IPS-20b (cell line): ENCODE data around the gene PRRC2C.
"Not testable (repeated sequence)": the region's sequence is repeated elsewhere in the genome, so short reads cannot be mapped to it uniquely, and the experiment has no call there.

Source experiments
- H3K27ac ChIP-seq: one replicate; pipeline ENCODE4 v1.5.1; 2013; ENCODE audit warnings: low read length
- H3K27me3 ChIP-seq: 2 replicates; pipeline ENCODE4 v1.6.1; 2013; ENCODE audit warnings: mild to moderate bottlenecking, low read length, inconsistent platforms; ENCODE audit not compliant: insufficient read depth
- H3K36me3 ChIP-seq: 2 replicates; pipeline ENCODE4 v1.6.1; 2013; ENCODE audit warnings: low read depth, mild to moderate bottlenecking, inconsistent platforms, low read length, moderate library complexity; ENCODE audit not compliant: insufficient read depth
- H3K4me1 ChIP-seq: 2 replicates; pipeline ENCODE4 v1.6.1; 2013; ENCODE audit warnings: mild to moderate bottlenecking, control low read depth, inconsistent platforms, low read length, moderate library complexity; ENCODE audit not compliant: insufficient read depth
- H3K4me3 ChIP-seq: 2 replicates; pipeline ENCODE4 v1.5.1; 2013; ENCODE audit warnings: mild to moderate bottlenecking, low read length, inconsistent platforms
- H3K9ac ChIP-seq: 2 replicates; pipeline ENCODE4 v1.6.1; 2013; ENCODE audit warnings: low read depth, mild to moderate bottlenecking, inconsistent platforms, low read length, moderate library complexity
- H3K9me3 ChIP-seq: 2 replicates; pipeline ENCODE4 v1.6.1; 2013; ENCODE audit warnings: mild to moderate bottlenecking, low read depth, low read length, inconsistent platforms; ENCODE audit not compliant: insufficient read depth

Gene PRRC2C

GRCh38 chr1:171550598-171551100, 65.3 kb downstream of the PRRC2C start:
- H3K36me3 ChIP-seq: peaks cover 80% of the 10 kb centered on the region
- H3K4me3 ChIP-seq, H3K27me3 ChIP-seq, H3K27ac ChIP-seq, H3K9me3 ChIP-seq, H3K9ac ChIP-seq, H3K4me1 ChIP-seq: not testable (repeated sequence)

GRCh38 chr1:171553960-171554359, 68.6 kb downstream of the PRRC2C start:
- H3K9ac ChIP-seq: not testable (repeated sequence)

DNA sequence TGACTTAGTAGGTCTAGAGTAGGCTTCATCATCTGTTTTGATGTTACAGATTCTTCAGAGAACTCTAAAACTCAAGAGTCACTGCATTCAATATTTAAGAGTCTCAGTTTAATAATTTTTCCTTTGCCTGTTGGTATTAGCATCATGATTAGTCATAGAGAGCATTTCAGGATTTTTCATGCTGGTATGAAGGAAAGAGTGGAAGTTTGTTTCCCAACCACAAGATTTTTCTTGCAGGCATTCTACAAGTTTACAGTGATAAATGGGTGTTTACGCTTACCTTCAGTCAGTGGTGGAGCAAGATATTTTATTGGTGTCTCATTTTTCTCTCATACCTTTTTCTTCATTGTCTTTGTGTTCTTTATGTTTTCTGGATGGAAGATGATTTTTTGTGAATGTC, 78.3 kb downstream of the PRRC2C start:
- Histone ChIP-seq H3K9ac (no peak overlapping the region), H3K4me1 (no peaks in the 10 kb centered on the region), H3K36me3 (peaks cover 100% of the 10 kb centered on the region), H3K4me3 (no peak overlapping the region), H3K9me3 (0 out of 2 replicates have a peak, but pooled peaks cover under 1% of the 10 kb centered on the region), H3K27me3 (no peaks in the 10 kb centered on the region), H3K27ac (no peak overlapping the region)

More at GRCh38 chr1:171553960-171554359, 68.6 kb downstream of the PRRC2C start:
- not testable (repeated sequence) for H3K4me1 ChIP-seq, H3K27me3 ChIP-seq, H3K27ac ChIP-seq, H3K4me3 ChIP-seq
- Histone ChIP-seq H3K36me3 (peaks cover 80% of the 10 kb centered on the region), H3K9me3 (peaks cover 25% of the 10 kb centered on the region)

- Histone ChIP-seq H3K27me3 (no peaks in the 10 kb centered on the region), H3K36me3 (peaks cover 97% of the 10 kb centered on the region), H3K27ac (no peak overlapping the region), H3K9ac (no peak overlapping the region), H3K4me3 (no peak overlapping the region), H3K4me1 (no peaks in the 10 kb centered on the region), H3K9me3 (no peaks in the 10 kb centered on the region)
These were observed 81.1 kb downstream of the PRRC2C start for GRCh38 chr1:171566467-171566866.

- Histone ChIP-seq H3K36me3 (peaks cover 88% of the 10 kb centered on the region), H3K4me3 (no peak overlapping the region), H3K27ac (no peak overlapping the region), H3K9me3 (no peaks in the 10 kb centered on the region), H3K9ac (no peak overlapping the region), H3K27me3 (no peaks in the 10 kb centered on the region), H3K4me1 (no peaks in the 10 kb centered on the region)
These were observed 85.0 kb downstream of the PRRC2C start for GRCh38 chr1:171570295-171570694.

DNA sequence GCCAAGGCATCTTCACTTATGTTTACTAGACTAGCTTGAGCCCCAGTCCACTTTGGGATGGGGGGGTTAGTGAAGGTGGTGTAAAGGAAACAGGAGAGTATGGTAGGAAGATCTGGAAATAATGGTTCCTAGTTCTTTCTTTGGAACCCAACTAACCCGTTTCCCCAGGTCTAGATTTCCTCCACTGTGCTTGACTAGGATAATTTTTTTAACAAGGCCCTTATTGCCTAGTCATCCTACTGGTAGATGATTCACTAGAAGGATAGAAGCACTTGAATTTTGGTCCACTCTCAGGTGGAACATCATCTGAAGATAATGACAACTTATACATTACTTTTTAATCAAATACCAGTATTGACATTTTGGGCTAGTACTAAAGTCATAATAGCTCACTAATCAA, 90.8 kb downstream of the PRRC2C start:
- Histone ChIP-seq H3K4me1 (no peaks in the 10 kb centered on the region), H3K27ac (no peak overlapping the region), H3K9ac (no peak overlapping the region), H3K36me3 (peaks cover 91% of the 10 kb centered on the region), H3K9me3 (no peaks in the 10 kb centered on the region), H3K4me3 (no peak overlapping the region), H3K27me3 (no peaks in the 10 kb centered on the region)

GRCh38 chr1:171581226-171581625, 95.9 kb downstream of the PRRC2C start:
- peaks cover 97% of the 10 kb centered on the region for H3K36me3 ChIP-seq

DNA sequence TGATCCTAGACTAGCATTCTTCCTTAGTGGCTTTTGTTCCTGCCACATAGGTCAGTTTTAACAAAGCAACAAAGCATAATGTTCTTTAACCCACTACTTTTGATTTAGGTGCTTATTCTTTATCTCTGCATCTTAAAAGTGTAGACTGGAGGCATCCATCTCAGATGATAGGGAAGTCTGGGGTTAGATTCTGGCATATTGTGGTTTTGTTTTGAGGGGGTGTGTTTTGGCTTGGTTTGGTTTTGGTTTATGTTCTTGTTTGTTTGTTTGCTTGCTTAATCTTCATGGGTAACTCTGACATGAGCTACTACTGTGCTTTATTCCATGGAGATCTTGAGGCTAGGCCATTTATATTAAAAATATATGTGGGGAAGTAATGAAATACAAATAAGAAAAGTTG, 96.4 kb downstream of the PRRC2C start:
- no peak overlapping the region for H3K4me3 ChIP-seq
- H3K27ac ChIP-seq: no peak overlapping the region
- no peaks in the 10 kb centered on the region for H3K4me1 ChIP-seq
- H3K27me3 ChIP-seq: no peaks in the 10 kb centered on the region
- no peak overlapping the region for H3K9ac ChIP-seq
- H3K36me3 ChIP-seq: peaks cover 94% of the 10 kb centered on the region
- H3K9me3 ChIP-seq: no peaks in the 10 kb centered on the region

More at GRCh38 chr1:171581226-171581625, 95.9 kb downstream of the PRRC2C start:
- H3K27me3 ChIP-seq: no peaks in the 10 kb centered on the region
- no peak overlapping the region for H3K4me3 ChIP-seq
- H3K27ac ChIP-seq: no peak overlapping the region
- H3K4me1 ChIP-seq: no peaks in the 10 kb centered on the region
- no peak overlapping the region for H3K9ac ChIP-seq
- H3K9me3 ChIP-seq: no peaks in the 10 kb centered on the region

DNA sequence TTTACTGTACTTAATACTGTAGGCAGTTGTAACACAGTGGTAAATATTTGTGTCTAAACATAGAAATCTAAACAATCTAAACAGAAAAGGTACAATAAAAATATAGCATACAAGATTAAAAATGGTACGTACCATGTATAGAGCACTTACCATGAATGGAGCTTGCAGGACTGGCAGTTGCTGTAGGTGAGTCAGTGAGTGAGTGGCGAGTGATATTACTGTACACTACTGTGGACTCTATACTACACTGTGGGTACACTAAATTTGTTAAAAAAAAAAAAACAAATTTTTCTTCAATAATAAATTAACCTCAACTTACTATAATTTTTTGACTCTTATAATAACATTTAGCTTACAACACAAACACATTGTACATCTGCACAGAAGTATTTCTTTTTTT, 97.3 kb downstream of the PRRC2C start:
- no peaks in the 10 kb centered on the region for H3K4me1 ChIP-seq
- peaks cover 94% of the 10 kb centered on the region for H3K36me3 ChIP-seq
- H3K27ac ChIP-seq: no peak overlapping the region

DNA sequence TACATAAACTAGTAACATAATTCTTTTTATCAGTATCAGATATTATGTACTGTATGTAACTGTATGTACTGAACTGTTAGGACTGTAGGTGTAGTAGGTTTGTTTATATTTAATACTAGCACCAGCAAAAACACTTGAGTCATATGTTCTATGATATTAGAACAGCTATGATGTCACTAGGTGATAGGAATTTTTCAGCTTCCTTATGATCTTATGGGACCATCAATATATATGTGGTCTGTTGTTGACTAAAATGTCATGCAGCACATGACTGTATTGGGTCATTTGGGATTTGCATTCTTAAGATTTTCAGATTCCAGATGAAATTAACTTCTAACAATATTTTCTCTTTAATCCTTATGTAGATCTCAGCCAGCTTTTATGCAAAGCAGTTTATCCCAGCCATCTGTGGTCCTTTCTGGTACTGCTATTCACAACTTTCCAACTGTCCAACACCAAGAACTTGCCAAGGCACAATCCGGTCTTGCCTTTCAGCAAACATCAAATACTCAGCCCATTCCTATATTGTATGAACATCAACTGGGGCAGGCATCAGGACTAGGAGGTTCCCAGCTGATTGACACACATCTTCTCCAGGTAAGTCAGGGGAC, 98.4 kb downstream of the PRRC2C start:
- Histone ChIP-seq H3K4me3 (no peak overlapping the region), H3K36me3 (peaks cover 94% of the 10 kb centered on the region), H3K27ac (no peak overlapping the region), H3K4me1 (no peaks in the 10 kb centered on the region), H3K9ac (no peak overlapping the region), H3K27me3 (no peaks in the 10 kb centered on the region), H3K9me3 (no peaks in the 10 kb centered on the region)

More for the DNA sequence above, 97.3 kb downstream of the PRRC2C start:
- H3K4me3 ChIP-seq: no peak overlapping the region
- no peaks in the 10 kb centered on the region for H3K9me3 ChIP-seq
- H3K9ac ChIP-seq: no peak overlapping the region
- no peaks in the 10 kb centered on the region for H3K27me3 ChIP-seq

DNA sequence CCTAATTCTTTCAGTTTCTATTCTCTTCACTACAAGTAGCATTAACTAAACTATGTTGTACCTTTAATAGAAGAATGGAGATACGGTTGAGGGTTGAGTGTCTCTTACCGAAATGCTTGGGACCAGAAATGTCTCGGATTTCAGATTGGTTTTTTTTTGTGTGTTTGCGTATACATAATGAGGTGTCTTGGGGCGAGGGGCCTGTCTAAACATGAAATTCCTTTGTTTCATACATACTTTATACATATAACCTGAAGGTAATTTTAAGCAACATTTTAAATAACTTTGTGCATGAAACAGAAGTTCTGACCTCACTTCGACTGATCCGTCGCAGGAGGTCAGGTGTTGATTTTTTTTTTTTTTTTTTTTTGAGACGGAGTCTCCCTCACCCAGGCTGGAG, 100.4 kb downstream of the PRRC2C start:
- Histone ChIP-seq H3K9me3 (no peaks in the 10 kb centered on the region), H3K4me3 (no peak overlapping the region), H3K27ac (no peak overlapping the region), H3K36me3 (peaks cover 94% of the 10 kb centered on the region), H3K27me3 (no peaks in the 10 kb centered on the region), H3K4me1 (no peaks in the 10 kb centered on the region), H3K9ac (no peak overlapping the region)

GRCh38 chr1:171588230-171588629, 102.9 kb downstream of the PRRC2C start:
- Histone ChIP-seq H3K9me3 (no peaks in the 10 kb centered on the region), H3K27ac (no peak overlapping the region), H3K4me1 (no peaks in the 10 kb centered on the region), H3K27me3 (no peaks in the 10 kb centered on the region), H3K4me3 (no peak overlapping the region), H3K9ac (no peak overlapping the region), H3K36me3 (peaks cover 94% of the 10 kb centered on the region)
